ENCODE data around the gene XDH.

XDH gene

DNA sequence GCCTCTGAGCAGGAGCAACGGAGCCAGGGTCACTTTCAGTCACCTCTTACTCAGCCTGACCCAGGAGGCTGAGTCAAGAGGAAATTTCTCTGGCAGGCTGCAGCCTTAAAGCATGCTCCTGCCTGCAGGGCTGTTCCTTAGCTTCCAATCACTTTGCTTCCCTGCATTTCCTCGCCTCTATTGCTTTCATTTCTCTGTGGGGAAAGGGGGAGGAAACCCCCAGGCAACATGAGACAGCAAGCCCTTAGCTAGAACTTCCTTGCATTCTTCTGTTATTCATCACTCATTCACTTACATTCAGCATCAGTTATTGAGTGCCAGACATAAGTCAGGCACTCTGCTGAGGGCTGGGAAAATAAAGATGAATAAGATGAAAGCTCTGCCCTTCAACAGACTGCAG is 13.0 kb downstream of the XDH start:
- no peak for DNase-seq

DNA sequence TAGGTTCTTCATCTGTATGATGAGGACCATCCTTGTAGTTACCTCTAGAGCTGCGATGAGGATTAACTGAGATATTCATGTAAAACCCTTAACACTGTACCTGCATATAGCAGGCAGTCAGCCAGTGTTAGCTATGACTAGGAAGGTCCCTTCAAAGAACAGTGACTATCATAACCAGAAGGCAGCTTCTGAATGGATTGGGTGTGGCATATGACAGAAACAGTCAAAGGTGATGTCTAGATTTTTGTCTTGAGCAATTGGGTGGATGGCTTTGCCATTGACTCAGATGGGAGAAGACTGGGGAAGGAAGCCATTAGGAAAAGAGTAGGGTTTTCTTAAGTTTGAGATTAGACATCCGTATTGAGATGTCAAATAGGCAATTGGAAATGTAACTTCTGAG is 15.7 kb downstream of the XDH start:
- DNase-seq, result no peak

DNA sequence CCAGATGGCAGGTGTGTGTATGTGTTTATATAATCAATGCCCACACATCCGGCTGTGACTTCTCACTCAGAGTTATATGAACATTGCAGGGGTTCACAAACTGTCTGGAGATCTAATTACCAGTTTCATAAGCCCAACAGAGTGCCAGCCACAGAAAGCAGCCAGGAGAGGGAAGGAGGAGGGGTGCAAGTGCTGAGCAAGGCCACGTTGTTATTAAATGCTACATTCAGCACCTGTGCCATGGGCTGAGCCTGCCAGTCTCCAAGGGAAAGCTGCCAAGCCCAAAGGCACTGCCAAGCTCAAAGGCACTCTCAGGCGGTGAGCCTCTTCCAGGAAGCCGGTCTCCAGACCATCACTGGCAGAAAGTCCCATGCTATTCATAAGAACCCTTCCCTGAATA is 17.4 kb downstream of the XDH start:
- no peak for DNase-seq

DNA sequence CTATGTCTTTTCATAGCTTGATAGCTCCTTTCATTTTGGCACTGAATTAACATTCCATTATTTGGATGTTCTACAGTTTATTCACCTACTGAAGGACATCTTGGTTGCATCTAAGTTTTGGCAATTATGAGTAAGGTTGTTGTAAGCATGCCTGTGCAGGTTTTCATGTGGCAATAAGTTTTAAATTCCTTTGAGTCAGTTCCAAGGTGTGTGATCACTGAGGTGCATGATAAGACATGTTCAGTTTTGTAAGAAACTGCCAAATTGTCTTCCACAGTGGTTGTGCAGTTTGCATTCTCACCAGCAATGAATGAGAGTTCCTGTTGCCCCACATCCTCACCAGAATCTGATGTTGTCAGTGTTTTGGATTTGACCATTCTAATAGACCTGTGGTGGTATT is 24.2 kb downstream of the XDH start:
- DNase-seq, result no peak

DNA sequence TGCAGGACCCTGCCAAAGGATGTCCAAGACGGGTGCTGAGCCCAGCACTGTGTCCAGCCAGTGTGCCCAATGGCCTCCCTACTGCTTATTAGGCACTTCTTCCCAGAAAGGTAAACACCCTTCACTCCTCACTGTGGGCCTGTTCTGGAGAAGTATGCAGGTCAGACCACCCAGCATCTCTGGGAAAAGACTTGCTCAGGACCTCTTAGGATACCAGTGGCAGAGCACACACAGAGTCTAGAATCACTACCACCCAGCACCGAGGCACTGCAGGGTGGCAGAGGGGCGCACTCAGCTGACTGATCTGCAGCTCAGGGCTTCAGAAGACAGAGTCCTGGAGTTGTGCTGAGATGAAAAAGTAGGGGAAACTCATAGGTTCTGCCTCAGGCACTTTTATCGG is 25.8 kb downstream of the XDH start:
- no peak for DNase-seq

DNA sequence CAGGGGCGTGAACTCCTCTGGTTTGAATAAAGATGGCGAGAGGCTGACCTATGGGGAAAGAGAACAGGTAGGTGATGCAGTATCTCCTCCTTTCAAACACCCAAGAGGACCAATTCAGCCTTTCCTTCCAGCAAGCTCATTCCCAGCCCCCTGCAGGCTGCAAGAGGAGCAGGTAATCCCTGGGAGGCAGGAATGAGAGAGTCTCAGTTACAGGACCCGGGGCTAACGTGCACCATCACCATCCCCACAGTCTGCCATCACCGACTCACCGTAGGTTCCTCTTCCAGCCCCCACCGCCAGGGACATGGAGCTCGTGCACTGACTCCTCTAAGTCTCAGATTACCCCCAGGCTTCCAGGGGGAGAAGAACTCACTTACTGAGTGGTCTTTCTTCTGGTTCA is 26.7 kb downstream of the XDH start:
- DNase-seq, result no peak

DNA sequence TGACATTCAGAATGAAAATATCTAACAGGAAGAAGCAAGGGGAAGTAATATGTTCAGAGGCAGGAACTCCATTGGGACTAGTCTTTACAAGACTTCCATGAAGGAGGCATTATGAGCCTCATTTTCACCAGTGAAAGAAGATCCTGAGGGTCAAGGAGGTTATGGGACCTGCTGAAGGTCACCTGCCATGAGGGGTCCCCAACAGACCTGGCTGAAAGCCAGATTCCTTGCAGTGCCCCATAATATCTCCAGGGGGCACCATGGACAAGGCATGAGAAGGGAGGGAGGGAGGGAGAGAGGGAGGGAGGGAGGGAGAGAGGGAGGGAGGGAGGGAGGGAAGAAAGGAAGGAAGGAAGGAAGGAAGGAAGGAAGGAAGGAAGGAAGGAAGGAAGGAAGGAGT is 27.9 kb downstream of the XDH start:
- DNase-seq, result no peak

DNA sequence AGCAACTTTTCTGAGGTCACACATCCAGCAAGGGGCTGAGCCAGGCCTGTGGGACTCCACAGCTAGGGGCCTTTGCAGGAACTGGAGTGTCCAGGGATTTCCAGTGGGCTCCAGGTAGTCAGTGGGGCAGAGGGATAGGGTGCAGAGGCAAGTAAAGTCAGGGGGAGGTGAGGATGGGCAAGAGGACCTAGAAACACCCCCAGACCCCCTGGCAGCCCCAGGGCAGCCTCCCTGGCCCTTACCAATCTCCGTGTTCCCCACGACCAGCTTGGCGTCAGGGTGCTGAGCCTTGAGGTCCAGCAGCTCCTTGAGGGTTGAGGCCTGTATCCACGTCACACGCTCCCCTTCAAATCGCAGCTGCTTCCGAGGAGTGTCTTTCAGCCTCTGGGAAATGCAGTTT is 28.4 kb downstream of the XDH start:
- DNase-seq, result no peak

DNA sequence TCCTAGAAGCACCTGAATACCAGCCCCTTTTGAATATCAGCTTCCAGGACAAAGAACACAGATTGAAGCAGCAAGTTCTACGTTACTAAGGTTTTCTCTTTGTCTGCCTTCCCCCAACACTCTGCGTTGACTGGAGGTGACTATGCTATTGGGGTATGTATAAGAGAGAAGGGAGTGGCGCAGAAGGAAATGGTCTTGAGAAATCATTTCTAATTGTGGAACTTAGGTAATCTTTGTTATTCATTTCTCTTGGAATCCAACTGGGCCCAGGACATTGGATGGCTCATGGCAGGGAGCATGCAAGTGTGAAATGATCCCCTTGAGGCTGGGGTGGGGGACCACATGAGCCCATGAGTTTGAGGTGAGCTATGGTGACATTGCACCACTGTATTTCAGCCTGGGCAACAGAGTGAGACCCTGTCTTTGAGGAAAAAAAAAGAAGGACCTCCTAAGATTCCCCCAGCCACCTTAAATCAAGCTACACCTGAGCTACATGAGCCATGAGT is 29.7 kb downstream of the XDH start:
- no peak for DNase-seq

DNA sequence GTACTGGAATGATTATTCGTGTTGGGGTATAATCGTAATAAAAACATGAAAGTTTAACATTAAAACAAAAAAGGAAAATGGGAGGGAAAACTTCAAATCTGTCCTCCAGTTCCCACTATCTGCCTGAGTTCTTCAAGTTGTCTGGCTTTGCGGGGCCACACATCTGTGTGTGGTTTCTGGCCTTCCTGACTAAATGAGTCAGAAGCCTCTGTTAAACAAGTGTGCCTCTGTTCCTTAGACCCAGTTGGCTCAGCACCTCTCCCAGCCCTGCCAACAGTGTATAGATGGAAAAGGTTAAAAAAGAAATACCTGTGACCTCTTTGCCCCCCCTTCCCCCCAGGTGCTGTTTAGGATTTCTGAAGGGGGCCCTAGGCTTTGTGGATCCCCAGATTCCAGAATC is 30.2 kb downstream of the XDH start:
- no peak for DNase-seq

DNA sequence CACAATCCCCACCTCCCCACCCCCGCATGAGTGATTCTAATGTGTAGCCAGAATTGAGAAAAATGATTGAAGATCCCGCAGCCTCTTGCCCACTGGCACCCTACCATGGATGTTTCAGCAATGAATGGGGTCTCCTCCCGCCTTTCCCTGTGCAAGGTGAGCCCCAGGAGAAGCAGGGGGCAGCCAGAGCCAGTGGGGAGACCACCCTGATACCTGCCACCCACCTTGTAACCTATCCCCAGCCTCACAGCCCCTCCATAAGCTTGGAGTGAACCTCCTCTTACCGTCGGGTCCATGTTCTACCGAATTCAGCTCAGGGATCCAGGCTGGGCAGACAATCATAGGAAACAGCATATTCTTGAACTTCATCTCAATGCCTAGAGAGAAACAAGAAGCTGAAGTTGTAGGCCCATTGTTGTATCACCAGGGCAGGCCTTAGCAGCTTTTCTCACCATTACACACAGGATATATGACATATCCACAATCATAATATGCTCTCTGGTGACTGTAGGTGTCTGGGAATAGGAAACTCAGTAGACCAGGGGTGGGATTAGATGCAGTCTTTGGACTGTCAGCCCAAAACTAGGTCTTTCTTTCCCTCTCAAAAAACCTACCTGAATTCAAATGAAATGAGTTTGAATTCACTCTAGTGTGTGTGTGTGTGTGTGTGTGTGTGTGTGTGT is 30.9 kb downstream of the XDH start:
- no peak for DNase-seq

DNA sequence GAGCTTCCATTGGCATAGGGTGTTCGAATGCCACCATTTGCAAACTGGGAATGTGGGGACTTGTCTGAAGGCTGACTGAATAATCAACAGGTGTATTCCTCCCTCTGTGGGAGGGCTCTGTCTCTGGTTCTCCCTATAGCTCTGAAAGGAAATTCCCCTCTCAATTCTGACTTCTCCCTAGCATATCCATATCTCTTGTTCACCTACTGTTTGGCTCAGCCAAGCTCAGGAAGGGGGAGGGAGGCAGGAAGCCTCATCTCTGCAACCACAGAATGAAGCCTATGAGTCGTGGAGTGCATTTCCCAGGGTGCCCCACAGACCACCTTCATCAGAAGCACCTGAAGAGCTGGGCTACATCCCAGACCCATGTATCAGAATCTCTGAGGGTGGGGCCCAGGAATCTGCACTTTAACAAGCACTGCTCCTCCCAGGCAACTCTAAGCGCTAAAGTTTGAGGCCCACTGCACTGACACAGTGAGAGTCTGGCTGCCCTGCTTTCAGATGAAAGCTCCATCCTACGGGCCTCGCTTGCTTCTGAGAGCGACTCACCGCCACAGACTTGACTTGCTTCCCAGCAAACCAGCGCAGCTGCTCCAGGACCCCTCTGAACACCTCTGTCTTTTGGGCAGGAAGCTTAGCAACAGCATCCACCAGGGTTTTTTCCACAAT is 32.0 kb downstream of the XDH start:
- DNase-seq, result no peak

DNA sequence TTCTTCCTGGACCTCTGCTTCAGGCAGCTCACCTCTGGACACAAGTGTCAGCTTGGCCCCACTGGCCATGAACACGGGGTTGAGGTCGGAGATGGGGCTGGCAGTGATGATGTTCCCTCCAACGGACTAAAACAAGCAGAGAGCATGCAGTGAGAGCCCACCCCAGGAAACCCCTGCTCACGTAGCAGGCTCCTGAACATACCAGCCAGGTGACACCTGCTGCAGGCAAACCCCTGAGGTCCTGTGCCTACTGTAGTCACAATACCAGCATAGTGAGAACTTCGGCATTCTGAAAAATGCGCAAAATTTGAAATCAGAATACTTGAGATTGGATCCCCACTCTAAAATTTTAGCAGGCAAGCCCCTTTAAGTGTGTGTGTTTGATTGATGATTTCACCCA is 32.9 kb downstream of the XDH start:
- no peak for DNase-seq

DNA sequence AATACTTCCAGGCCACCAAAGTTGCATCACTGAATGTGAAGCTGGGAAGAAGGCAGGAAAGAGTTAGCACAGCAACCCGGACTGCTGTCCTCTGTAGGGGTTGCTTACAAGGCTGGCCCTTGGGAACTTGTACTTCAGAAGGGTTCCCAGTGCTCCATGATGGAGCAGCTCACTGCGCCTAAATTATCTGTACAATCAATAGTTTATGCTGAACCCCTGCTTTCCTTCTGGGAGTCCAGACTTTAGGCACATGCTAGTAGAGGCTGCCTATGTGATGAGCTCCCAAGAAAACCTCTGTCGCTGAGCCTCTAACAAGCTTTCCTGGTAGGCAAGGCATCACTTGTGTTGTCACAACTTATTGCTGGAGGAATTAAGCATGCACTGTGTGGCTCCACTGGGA is 34.3 kb downstream of the XDH start:
- no peak for DNase-seq

DNA sequence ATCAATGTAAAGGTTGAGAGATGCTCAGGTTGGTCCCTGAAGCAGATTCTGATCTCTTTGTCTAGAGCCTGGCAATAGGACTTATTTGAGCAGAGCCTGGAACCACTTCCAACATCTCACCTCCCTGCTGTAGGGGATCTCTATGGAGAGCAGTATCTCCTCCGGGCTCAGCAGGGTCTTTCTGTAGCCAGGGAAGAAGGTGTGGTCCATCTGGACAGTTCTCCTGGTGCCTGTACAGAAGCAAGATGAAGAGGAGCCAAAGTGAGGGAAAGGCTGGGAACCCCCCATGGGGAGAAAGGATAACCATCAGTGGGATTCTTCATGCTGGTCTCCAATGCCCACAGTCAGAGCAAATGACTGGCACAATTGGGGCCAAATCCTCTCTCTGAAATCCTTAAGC is 34.8 kb downstream of the XDH start:
- no peak for DNase-seq

DNA sequence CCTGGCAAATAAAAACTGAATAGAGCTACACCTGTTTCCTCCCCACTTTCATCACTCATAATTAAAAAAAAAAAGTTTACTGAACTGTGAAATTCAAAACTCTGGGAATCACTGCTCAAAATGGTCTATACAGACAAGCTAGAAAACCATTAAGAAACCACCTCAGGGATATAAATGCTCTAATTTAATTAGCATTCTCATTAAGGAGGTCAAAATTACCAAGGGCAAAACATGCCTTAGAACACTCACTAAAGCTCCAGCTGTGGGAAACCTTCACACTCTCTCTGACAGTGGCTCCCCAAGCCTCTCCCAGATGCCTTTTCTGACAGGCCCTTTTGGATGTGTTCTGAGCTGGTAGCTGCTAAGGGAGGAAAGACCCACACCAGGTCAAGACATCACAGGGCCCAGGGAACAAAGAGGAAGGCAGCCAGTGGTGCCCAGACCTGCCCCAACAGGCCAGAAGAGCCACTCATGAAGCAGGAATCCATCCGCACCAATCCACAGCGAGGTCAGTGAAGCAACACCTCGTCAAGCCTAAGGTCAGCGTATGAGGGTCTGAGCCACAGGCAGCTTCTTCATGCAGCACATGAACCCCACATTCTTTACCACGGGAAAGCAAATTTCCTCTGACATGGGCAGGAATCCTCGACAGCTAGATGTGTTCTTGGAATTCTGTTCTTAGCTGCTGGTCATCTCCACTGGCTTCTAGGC is 35.6 kb downstream of the XDH start:
- DNase-seq, result no peak

DNA sequence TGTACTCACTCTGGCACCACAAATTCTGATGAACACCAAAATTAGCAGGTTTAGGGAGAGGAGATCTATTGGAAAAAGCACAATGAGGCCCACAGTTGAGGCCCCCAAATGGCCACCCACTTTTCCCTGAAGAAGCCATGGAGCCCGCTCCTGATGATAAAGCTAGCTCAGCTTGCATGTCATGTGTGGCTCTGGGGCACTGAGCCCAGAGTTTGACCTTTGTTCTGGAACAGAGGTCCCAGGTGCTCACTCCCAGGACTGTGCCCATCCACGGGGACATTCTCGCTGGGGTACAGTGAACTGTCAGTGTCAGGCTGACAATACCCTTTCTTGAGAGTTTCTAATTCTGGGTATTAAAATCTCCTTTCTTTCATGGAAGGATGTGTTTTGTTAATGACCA is 36.2 kb downstream of the XDH start:
- no peak for DNase-seq

DNA sequence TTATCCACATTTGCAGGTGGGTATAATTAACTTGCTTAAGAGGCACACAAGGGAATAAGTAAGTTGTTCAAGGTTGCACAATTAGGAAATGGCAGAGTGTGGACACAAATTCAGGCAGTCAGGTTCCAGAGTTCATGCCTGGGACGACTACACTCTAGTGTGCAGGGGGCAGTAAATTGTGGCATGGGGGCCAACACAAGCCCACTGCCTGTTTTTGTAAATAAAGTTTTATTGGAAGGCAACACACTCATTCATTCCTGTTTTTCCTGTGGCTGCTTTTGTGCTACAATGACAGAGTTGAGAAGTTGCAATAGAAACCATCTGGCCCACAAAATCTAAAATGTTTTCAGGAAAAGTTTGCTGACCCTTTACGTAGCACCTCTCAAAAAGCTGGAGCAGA is 41.4 kb downstream of the XDH start:
- no peak for DNase-seq

DNA sequence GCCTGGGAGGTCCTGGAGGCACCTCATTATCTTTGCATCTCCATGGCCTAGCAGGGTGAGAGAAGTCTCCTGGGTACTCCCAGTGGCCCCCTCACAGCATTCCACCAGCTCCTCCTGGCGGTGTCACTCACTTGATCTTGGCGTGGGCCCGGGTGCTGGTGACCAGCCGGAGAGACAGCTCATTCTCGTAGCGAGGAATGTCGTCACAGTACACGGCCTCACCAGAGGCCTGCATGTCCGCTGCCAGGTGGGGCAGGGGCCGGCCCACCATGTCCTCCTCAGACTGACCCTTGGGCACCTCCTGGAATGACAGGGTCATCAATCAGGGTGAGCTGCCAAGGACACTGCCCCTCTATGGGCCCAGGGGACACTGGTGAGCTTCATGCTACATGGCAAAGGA is 42.4 kb downstream of the XDH start:
- peak; percentile 37 for DNase-seq

DNA sequence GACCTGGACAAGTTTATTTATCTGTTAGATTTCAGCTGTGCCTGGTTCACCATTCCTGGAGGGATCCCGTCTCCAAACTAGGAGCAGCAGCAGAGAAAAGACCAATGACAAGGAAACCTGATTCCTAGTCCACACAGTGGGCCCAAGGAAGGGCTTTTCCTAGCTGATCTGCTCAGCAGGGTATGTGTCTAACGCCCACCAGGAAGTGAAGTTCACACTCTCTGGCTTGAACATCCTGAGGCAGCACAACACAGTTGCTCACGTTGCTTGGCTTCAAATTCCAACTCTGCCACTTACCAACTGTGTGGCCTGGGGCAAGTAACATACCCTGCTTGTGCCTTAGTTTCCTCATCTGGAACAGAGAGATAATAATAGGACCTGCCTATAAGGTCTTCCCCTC is 42.9 kb downstream of the XDH start:
- peak; percentile 17 for DNase-seq

DNA sequence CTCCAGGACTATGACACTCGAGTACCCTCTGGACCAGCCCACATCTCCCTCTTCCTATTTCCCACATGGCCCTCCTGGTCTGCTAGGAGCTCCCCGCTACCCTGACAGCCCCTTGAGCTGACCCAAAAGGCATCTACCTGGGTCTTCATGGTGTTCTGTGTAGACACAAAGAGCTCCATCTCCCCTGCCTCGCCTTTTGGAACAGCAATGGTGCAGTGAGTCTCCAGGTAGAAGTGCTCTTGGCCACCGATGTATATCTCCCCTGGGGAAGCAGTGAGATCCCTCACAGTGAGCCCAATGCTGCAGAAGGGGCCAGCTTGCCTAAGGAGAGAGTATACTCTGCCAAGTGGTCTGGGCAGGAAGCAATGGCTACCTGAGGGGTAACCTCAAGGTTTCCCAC is 47.8 kb downstream of the XDH start:
- peak; percentile 38 for DNase-seq

DNA sequence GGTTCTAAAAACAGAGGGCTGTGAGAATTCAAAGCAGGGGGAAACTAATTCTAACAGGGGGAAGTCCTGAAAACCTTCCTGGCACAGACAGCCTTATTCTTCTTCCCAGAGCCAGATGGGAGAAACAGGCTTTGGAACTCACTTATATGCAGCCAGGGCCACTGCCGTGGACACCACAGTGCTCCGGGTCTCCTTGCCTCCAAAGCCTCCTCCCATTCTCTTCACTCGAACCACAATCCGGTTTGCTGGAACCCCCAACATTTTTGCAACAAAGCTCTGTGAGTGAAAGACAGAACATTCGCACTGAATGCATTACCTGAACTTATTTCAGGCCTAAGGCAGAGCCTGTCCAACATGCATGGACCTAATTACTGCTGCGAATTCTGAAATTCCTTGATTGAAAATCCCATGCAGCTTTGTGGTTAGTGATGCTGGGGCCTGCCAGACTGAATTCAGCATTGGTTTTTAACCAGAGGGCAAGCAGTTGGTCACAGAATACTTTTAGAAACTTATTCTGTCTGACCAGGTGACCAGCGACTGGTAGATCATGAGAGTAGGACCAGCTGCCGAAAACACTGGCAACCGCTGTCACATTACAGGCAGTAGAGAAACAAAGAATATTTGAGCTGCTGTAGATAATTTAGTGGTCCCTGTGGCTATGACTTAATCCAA is 48.6 kb downstream of the XDH start:
- DNase-seq, result no peak

DNA sequence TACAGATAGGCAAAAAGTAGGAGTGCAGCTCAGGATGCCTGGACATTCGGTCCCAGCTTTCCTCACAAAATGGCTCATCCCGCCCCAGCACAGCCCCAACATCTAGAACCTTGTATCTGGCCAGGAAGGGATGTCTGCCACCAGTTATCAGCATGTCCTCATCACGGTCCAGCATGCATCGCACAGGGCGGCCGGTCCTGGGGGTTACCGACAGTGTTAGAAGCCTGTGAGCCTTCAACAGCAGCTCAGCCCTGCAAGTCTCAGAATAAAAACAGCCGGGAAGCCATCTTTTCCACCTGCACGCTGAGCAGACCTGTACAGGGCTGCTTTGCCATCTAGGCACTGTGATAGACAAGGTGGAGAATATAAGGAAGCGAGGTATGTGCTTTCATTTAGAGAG is 49.2 kb downstream of the XDH start:
- peak; percentile 41 for DNase-seq
